T-helper 2 cell treated with Interferon-gamma antibody and Interleukin-4, amounts not matched to agents 100 ng/mL and 5 ng/mL, for 36 hours (primary cell): ENCODE measurements around the gene MACROH2A1. TPM values are rescaled to one million over a fixed set of nuclear protein-coding genes. Genes with fewer than 3 reads are reported as not detected.

Experiments
- intact Hi-C: fragments of 100-400 bp; cut with micrococcal nuclease; formaldehyde crosslinking; loops from one replicate; pipeline ENCODE4 v1.15.1; 2023
- total RNA-seq: library from RNA; stranded (reverse); gene quantifications from 2 replicates; pipeline ENCODE4 v1.2.3, GENCODE V29; 2022

Gene MACROH2A1
- total RNA-seq, 1 donor from 2014 or later: 325 TPM

- intact Hi-C loops: loop anchor here (2.0 kb wide), 1 partner anchor 67 kb away; no protein-coding TSS in a partner anchor
These were observed 39.5 kb downstream of the MACROH2A1 start for GRCh38 chr5:135359374-135360165.

- intact Hi-C loops: no loop called here
These were observed 41.3 kb downstream of the MACROH2A1 start for GRCh38 chr5:135357685-135358084.

- intact Hi-C loops: no loop called here
These were observed 42.3 kb downstream of the MACROH2A1 start for GRCh38 chr5:135356522-135357318.

GRCh38 chr5:135355169-135355568 is 43.9 kb downstream of the MACROH2A1 start:
- intact Hi-C loops: no loop called here

GRCh38 chr5:135353952-135354721 is 44.9 kb downstream of the MACROH2A1 start:
- intact Hi-C loops: no loop called here

GRCh38 chr5:135350536-135350935 is 48.5 kb downstream of the MACROH2A1 start:
- intact Hi-C loops: no loop called here

- intact Hi-C loops: no loop called here
These were observed 49.1 kb downstream of the MACROH2A1 start for GRCh38 chr5:135349886-135350285.

- intact Hi-C loops: no loop called here
These were observed 49.6 kb downstream of the MACROH2A1 start for GRCh38 chr5:135349451-135349850.

GRCh38 chr5:135348918-135349317 is 50.1 kb downstream of the MACROH2A1 start:
- intact Hi-C loops: no loop called here

- intact Hi-C loops: no loop called here
These were observed 51.6 kb downstream of the MACROH2A1 start for GRCh38 chr5:135347392-135347791.

- intact Hi-C loops: no loop called here
These were observed 52.9 kb downstream of the MACROH2A1 start for GRCh38 chr5:135345956-135346731.

- intact Hi-C loops: no loop called here
These were observed 54.7 kb downstream of the MACROH2A1 start for GRCh38 chr5:135344349-135344748.

- intact Hi-C loops: no loop called here
These were observed 55.6 kb downstream of the MACROH2A1 start for GRCh38 chr5:135343413-135343812.

- intact Hi-C loops: no loop called here
These were observed 56.5 kb downstream of the MACROH2A1 start for GRCh38 chr5:135342551-135342875.

- intact Hi-C loops: no loop called here
These were observed 57.1 kb downstream of the MACROH2A1 start for GRCh38 chr5:135341696-135342550.

- intact Hi-C loops: no loop called here
These were observed 57.9 kb downstream of the MACROH2A1 start for GRCh38 chr5:135341016-135341666.

- intact Hi-C loops: no loop called here
These were observed 58.5 kb downstream of the MACROH2A1 start for GRCh38 chr5:135340568-135340967.

GRCh38 chr5:135339623-135340022 is 59.4 kb downstream of the MACROH2A1 start:
- intact Hi-C loops: loop anchor here (10.0 kb wide), 1 partner anchor 425 kb away; no protein-coding TSS in a partner anchor

GRCh38 chr5:135339189-135339588 is 59.8 kb downstream of the MACROH2A1 start:
- intact Hi-C loops: loop anchor here (10.0 kb wide), 1 partner anchor 424 kb away; no protein-coding TSS in a partner anchor
